Testis (tissue), 3 donors: ENCODE data around the gene CADM4. TPM values are rescaled to one million over a fixed set of nuclear protein-coding genes. Genes with fewer than 3 reads are reported as not detected.

Experiments used
- DNase-seq: peaks from one replicate; pipeline ENCODE4 v3.0.0-alpha.2; 2019
- H3K27ac ChIP-seq, 2 donors: fragments of 200-600 bp; sonication (generic); one replicate each; pipeline ENCODE4 v1.5.1; 2019
- H3K27me3 ChIP-seq: fragments of 200-600 bp; sonication (generic); one replicate; pipeline ENCODE4 v1.5.1; 2019
- H3K36me3 ChIP-seq: fragments of 200-600 bp; sonication (generic); one replicate; pipeline ENCODE4 v1.5.1; 2017; ENCODE audit warnings: low read depth; ENCODE audit errors: missing control alignments
- H3K4me1 ChIP-seq: fragments of 200-600 bp; sonication (generic); one replicate; pipeline ENCODE4 v1.5.1; 2019
- H3K4me3 ChIP-seq, 2 donors: fragments of 200-600 bp; sonication (generic); one replicate each; pipeline ENCODE4 v1.5.1; 2017 to 2019
- H3K9me3 ChIP-seq: fragments of 200-600 bp; sonication (generic); one replicate; pipeline ENCODE4 v1.5.1; 2017
- POLR2A ChIP-seq: fragments of 450-650 bp; IDR thresholded peaks from one replicate; pipeline ENCODE4 v1.6.1; 2017; ENCODE audit warnings: antibody characterized with exemption, mild to moderate bottlenecking, moderate library complexity
- WGBS, 2 donors: methylation state at CpG; one replicate each; pipeline ENCODE4 v1.1.5; 2018; 5-methylcytosine and 5-hydroxymethylcytosine counted together
- intact Hi-C: fragments of 100-400 bp; cut with DNase I; formaldehyde crosslinking; loops from one replicate; pipeline ENCODE4 v1.15.1; 2023; ENCODE audit warnings: low total_unique reads
- polyA plus RNA-seq: library from polyadenylated mRNA; stranded (reverse); fragments of 350-450 nt; fragmentation: Illumina TruSeq; extraction: RNeasy Lipid Tissue Mini Kit (QIAGEN cat#74804); gene quantifications from one replicate; pipeline ENCODE4 v1.2.3, GENCODE V29; 2014; ENCODE audit warnings: low read depth, low replicate concordance; ENCODE audit not compliant: insufficient read depth
- small RNA-seq, 2 donors: library from RNA; depleted of rRNA; stranded (forward); fragments of <200 nt; gene quantifications; one replicate each; pipeline ENCODE3, GENCODE V24; 2016
- total RNA-seq, 2 donors: library from RNA; depleted of rRNA; stranded (reverse); fragments of >200 nt; gene quantifications; one replicate each; pipeline ENCODE4 v1.2.3, GENCODE V29; 2016
- TF ChIP-seq, protein P1 (sequence below), 3 experiments: fragments of 450-650 bp in 2 of 3; fragments of 200-600 bp in 1 of 3; sonication (generic) in 1 of 3; IDR thresholded peaks; one replicate each; pipeline ENCODE4 v1.5.1; 2016 to 2019; ENCODE audit warnings: antibody characterized with exemption in 3 of 3, mild to moderate bottlenecking in 2 of 3, moderate library complexity in 1 of 3

Gene CADM4
- total and polyA plus RNA-seq, 3 donors from 2014 or later = 1.5 to 7.8 (median 4.3) TPM

- no peak for DNase-seq
- H3K36me3 ChIP-seq = no peaks in the 10 kb centered on the region
- 59 to 63% methylated on average over 31 to 37 of the region's 37 CpGs for WGBS, 2 donors
- no peaks in the 10 kb centered on the region for H3K27me3 ChIP-seq
- peaks cover 4% of the 10 kb centered on the region for H3K4me1 ChIP-seq
- TF ChIP-seq POLR2A = no peak
- TF ChIP-seq, protein P1, sequence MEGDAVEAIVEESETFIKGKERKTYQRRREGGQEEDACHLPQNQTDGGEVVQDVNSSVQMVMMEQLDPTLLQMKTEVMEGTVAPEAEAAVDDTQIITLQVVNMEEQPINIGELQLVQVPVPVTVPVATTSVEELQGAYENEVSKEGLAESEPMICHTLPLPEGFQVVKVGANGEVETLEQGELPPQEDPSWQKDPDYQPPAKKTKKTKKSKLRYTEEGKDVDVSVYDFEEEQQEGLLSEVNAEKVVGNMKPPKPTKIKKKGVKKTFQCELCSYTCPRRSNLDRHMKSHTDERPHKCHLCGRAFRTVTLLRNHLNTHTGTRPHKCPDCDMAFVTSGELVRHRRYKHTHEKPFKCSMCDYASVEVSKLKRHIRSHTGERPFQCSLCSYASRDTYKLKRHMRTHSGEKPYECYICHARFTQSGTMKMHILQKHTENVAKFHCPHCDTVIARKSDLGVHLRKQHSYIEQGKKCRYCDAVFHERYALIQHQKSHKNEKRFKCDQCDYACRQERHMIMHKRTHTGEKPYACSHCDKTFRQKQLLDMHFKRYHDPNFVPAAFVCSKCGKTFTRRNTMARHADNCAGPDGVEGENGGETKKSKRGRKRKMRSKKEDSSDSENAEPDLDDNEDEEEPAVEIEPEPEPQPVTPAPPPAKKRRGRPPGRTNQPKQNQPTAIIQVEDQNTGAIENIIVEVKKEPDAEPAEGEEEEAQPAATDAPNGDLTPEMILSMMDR (IDR thresholded peaks at IDR 0.05) = no peak
- peak overlapping the region; percentile 71 to 73 for H3K4me3 ChIP-seq
- H3K27ac ChIP-seq = peak overlapping the region in 1 of 2 donors; percentile 61
- intact Hi-C loops = no loop called here
- no peaks in the 10 kb centered on the region for H3K9me3 ChIP-seq
These were observed 63.4 kb downstream of the CADM4 start for GRCh38 chr19:43575955-43576878.

- no peaks in the 10 kb centered on the region for H3K9me3 ChIP-seq
- H3K27ac ChIP-seq = peak within 1 kb of the TSS; percentile 12 to 72
- peak within 1 kb of the TSS; percentile 71 to 73 for H3K4me3 ChIP-seq
- H3K27me3 ChIP-seq = no peaks in the 10 kb centered on the region
- 0 to 1% methylated on average over 28 to 51 of the region's 51 CpGs for WGBS, 2 donors
- TF ChIP-seq, protein P1 (IDR thresholded peaks at IDR 0.05) = peak in 1 of 3 experiments; percentile 7
- no peak for TF ChIP-seq POLR2A
- intact Hi-C loops = no loop called here
- DNase-seq = peak; percentile 99
- no peaks in the 10 kb centered on the region for H3K4me1 ChIP-seq
- H3K36me3 ChIP-seq = no peaks in the 10 kb centered on the region
These were observed 64.3 kb downstream of the CADM4 start, which contains the start of the genes PINLYP and XRCC1 for GRCh38 chr19:43575156-43575950. Gene PINLYP, plus strand, starts transcription at chr19:43575801. Its CDS starts 1,391 bp downstream, at chr19:43577192. Gene XRCC1, minus strand, starts transcription at chr19:43575527. Its CDS starts 69 bp downstream, at chr19:43575458.

DNA sequence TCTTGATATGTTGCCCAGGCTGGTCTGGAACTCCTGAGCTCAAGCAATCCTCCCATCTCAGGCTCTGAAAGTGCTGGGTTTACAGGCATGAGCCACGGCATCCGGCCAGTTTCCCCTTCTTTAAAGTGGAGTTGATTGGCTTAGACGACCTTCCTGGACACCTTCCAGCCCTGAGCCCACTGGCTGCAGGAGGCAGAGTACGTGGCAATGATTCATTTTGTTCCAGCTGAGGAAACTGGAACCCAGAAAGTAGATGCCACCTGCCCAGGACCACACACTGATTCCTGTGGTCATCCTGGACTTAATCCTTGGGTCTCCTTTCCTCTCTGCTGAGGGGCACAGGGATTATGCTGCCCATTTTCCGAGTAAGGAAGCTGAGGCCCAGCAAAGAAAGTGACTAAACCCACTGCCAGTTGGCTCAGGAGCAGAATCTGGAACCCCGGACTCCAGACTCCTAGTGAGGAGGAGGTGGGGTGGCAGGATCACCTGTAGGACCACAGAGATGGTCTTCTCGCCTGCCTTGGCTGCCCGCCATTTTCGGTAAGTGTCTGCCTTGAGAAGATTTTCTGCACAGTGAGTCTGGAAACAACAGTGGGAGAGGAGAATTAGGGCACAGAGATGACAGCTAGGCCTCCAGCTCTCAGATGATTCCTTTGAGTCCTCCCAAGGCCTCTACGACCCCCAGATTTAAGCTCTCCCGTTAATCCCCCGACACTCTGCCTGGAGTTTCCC is 65.1 kb downstream of the CADM4 start:
- Histone ChIP-seq H3K9me3 (no peaks in the 10 kb centered on the region), H3K4me1 (no peaks in the 10 kb centered on the region), H3K27me3 (no peaks in the 10 kb centered on the region), H3K27ac (peak overlapping the region in 1 of 2 donors; percentile 72), H3K36me3 (no peaks in the 10 kb centered on the region), H3K4me3 (peak overlapping the region; percentile 71 to 73)
- 26 to 30% methylated on average over 12 of the region's 12 CpGs for WGBS, 2 donors
- DNase-seq = no peak
- intact Hi-C loops = no loop called here
- no peak for TF ChIP-seq POLR2A
- TF ChIP-seq, protein P1 (IDR thresholded peaks at IDR 0.05) = no peak

Small RNA genes lying within 50 kb of the gene (small RNA-seq; reads per million reads assigned to genes)
- 0 to 0.09 reads per million in 2 donors for gene RN7SL368P

Other genes with a start within 250 kb of the CADM4 start
- gene TEX101, start 225.0 kb downstream of the CADM4 start, total RNA-seq = 10 to 100 TPM; 73.1 to 93.3 TPM
- 231 TPM for gene TEX101, start 225.0 kb downstream of the CADM4 start, polyA plus RNA-seq
- gene LYPD3, start 174.2 kb downstream of the CADM4 start, total RNA-seq = 1 to 10 TPM in 1 of 2 donors, under 1 TPM in 1; 0.71 to 1.2 TPM
- 1.3 TPM for gene LYPD3, start 174.2 kb downstream of the CADM4 start, polyA plus RNA-seq
- 10 to 100 TPM; 27.1 to 28.3 TPM for gene PHLDB3, start 135.1 kb downstream of the CADM4 start, total RNA-seq
- gene PHLDB3, start 135.1 kb downstream of the CADM4 start, polyA plus RNA-seq = 62.2 TPM
- gene ETHE1, start 112.6 kb downstream of the CADM4 start, total RNA-seq = 10 to 100 TPM; 11.2 to 11.5 TPM
- gene ETHE1, start 112.6 kb downstream of the CADM4 start, polyA plus RNA-seq = 13.1 TPM
- gene ZNF575, start 106.7 kb downstream of the CADM4 start, total RNA-seq = 1 to 10 TPM; 1.1 to 1.7 TPM
- gene ZNF575, start 106.7 kb downstream of the CADM4 start, polyA plus RNA-seq = 2.4 TPM
- gene XRCC1, start 64.3 kb downstream of the CADM4 start, total RNA-seq = 10 to 100 TPM; 40.6 to 44.8 TPM
- 49.1 TPM for gene XRCC1, start 64.3 kb downstream of the CADM4 start, polyA plus RNA-seq
- 1 to 10 TPM; 5.8 to 5.9 TPM for gene PINLYP, start 64.0 kb downstream of the CADM4 start, total RNA-seq
- gene PINLYP, start 64.0 kb downstream of the CADM4 start, polyA plus RNA-seq = 9.9 TPM
- 10 to 100 TPM; 26.4 to 29.0 TPM for gene IRGQ, start 43.7 kb downstream of the CADM4 start, total RNA-seq
- 6.0 TPM for gene IRGQ, start 43.7 kb downstream of the CADM4 start, polyA plus RNA-seq
- 10 to 100 TPM; 14.6 to 17.9 TPM for gene ZNF576, start 43.3 kb downstream of the CADM4 start, total RNA-seq
- gene ZNF576, start 43.3 kb downstream of the CADM4 start, polyA plus RNA-seq = 23.1 TPM
- 10 to 100 TPM in 1 of 2 donors, 1 to 10 TPM in 1; 8.4 to 21.3 TPM for gene SRRM5, start 27.8 kb downstream of the CADM4 start, total RNA-seq
- 36.0 TPM for gene SRRM5, start 27.8 kb downstream of the CADM4 start, polyA plus RNA-seq
- 10 to 100 TPM; 93.1 to 94.2 TPM for gene ZNF428, start 20.2 kb downstream of the CADM4 start, total RNA-seq
- gene ZNF428, start 20.2 kb downstream of the CADM4 start, polyA plus RNA-seq = 64.1 TPM
- gene PLAUR, start 30.3 kb upstream of the CADM4 start, total RNA-seq = 1 to 10 TPM; 4.3 to 8.4 TPM
- 7.3 TPM for gene PLAUR, start 30.3 kb upstream of the CADM4 start, polyA plus RNA-seq
- gene IRGC, start 76.2 kb upstream of the CADM4 start, total RNA-seq = 100 to 1,000 TPM in 1 of 2 donors, 10 to 100 TPM in 1; 97.4 to 218 TPM
- gene IRGC, start 76.2 kb upstream of the CADM4 start, polyA plus RNA-seq = 167 TPM
- 10 to 100 TPM; 65.0 to 76.8 TPM for gene SMG9, start 115.1 kb upstream of the CADM4 start, total RNA-seq
- 144 TPM for gene SMG9, start 115.1 kb upstream of the CADM4 start, polyA plus RNA-seq
- gene KCNN4, start 141.1 kb upstream of the CADM4 start, total RNA-seq = 1 to 10 TPM; 2.3 to 4.6 TPM
- gene KCNN4, start 141.1 kb upstream of the CADM4 start, polyA plus RNA-seq = 4.1 TPM
- gene LYPD5, start 162.6 kb upstream of the CADM4 start, total RNA-seq = 10 to 100 TPM in 1 of 2 donors, 1 to 10 TPM in 1; 4.9 to 14.7 TPM
- 12.6 TPM for gene LYPD5, start 162.6 kb upstream of the CADM4 start, polyA plus RNA-seq
- gene ZNF283, start 187.5 kb upstream of the CADM4 start, total RNA-seq = 10 to 100 TPM in 1 of 2 donors, 1 to 10 TPM in 1; 6.9 to 10.7 TPM
- gene ZNF283, start 187.5 kb upstream of the CADM4 start, polyA plus RNA-seq = 2.9 TPM
- gene ZNF404, start 244.1 kb upstream of the CADM4 start, total RNA-seq = 10 to 100 TPM in 1 of 2 donors, 1 to 10 TPM in 1; 5.4 to 12.0 TPM
- gene ZNF404, start 244.1 kb upstream of the CADM4 start, polyA plus RNA-seq = 4.6 TPM